ENCODE results near the gene PCNX2.

The PCNX2 gene

GRCh38 chr1:233316473-233316872 is 20.9 kb upstream of the PCNX2 start:
- DNase-seq: no peak

- DNase-seq: no peak
Measured at GRCh38 chr1:233315718-233316301, 20.3 kb upstream of the PCNX2 start.

GRCh38 chr1:233313434-233314155 is 18.1 kb upstream of the PCNX2 start:
- no peak for DNase-seq

GRCh38 chr1:233304489-233305102 is 9.1 kb upstream of the PCNX2 start:
- peak; percentile 15 for DNase-seq

GRCh38 chr1:233300326-233300725 is 4.8 kb upstream of the PCNX2 start:
- DNase-seq: no peak

- no peak for DNase-seq
Measured at GRCh38 chr1:233299450-233299849, 3.9 kb upstream of the PCNX2 start.

GRCh38 chr1:233295975-233296322 is 424 bp upstream of the PCNX2 start:
- no peak for DNase-seq

- peak; percentile 22 for DNase-seq
Measured at GRCh38 chr1:233294913-233295236, 650 bp downstream of the PCNX2 start.

GRCh38 chr1:233293556-233294446 is 1.7 kb downstream of the PCNX2 start:
- DNase-seq: no peak

GRCh38 chr1:233290396-233291034 is 5.0 kb downstream of the PCNX2 start:
- DNase-seq: no peak

GRCh38 chr1:233289676-233290075 is 5.8 kb downstream of the PCNX2 start:
- no peak for DNase-seq

GRCh38 chr1:233282582-233282886 is 13.0 kb downstream of the PCNX2 start:
- DNase-seq: no peak

GRCh38 chr1:233281711-233282581 is 13.6 kb downstream of the PCNX2 start:
- no peak for DNase-seq

- no peak for DNase-seq
Measured at GRCh38 chr1:233279971-233280370, 15.6 kb downstream of the PCNX2 start.

GRCh38 chr1:233278631-233279030 is 16.9 kb downstream of the PCNX2 start:
- no peak for DNase-seq

- DNase-seq: no peak
Measured at GRCh38 chr1:233277637-233278606, 17.6 kb downstream of the PCNX2 start.

GRCh38 chr1:233269656-233270055 is 25.9 kb downstream of the PCNX2 start:
- no peak for DNase-seq

GRCh38 chr1:233268389-233269022 is 27.0 kb downstream of the PCNX2 start:
- no peak for DNase-seq

GRCh38 chr1:233261695-233262094 is 33.8 kb downstream of the PCNX2 start:
- no peak for DNase-seq

GRCh38 chr1:233261206-233261605 is 34.3 kb downstream of the PCNX2 start:
- no peak for DNase-seq

GRCh38 chr1:233257786-233258185 is 37.7 kb downstream of the PCNX2 start:
- no peak for DNase-seq
